SK-N-SH (cell line): ENCODE data around the gene KIF3B. TPM values are rescaled to one million over a fixed set of nuclear protein-coding genes. Genes with fewer than 3 reads are reported as not detected.

Experiments
- CTCF ChIA-PET: fragments of 300-600, 350-600 bp; formaldehyde crosslinking; extraction: SDS; loops from one replicate; lab custom pipeline; 2021; lab: Yijun Ruan, JAX
- POLR2A ChIA-PET: fragments of 350-600 bp; sonication (Branson Sonifier 250); formaldehyde crosslinking; extraction: SDS; loops from one replicate; lab custom pipeline; 2020; ENCODE audit warnings: antibody characterized with exemption, inconsistent platforms; lab: Yijun Ruan, JAX
- DNase-seq: peaks from one replicate; pipeline ENCODE4 v3.0.0; 2012
- H2AFZ ChIP-seq: fragments of 200-600 bp; sonication (generic); 2 replicates; pipeline ENCODE4 v1.8.1; 2016; ENCODE audit warnings: antibody characterized with exemption, mild to moderate bottlenecking, low read depth
- H3F3A ChIP-seq: fragments of 200-600 bp; sonication (generic); replicated peaks from 2 replicates; pipeline ENCODE3; 2016; ENCODE audit warnings: antibody characterized with exemption, mild to moderate bottlenecking; ENCODE audit not compliant: insufficient read depth
- H3K27ac ChIP-seq, 2 experiments: fragments of 200-500 bp in 1 of 2; fragments of 200-600 bp in 1 of 2; sonication (Bioruptor generic) in 1 of 2; sonication (generic), shearing (Covaris generic) in 1 of 2; 2 replicates each; pipeline versions ENCODE4 v1.5.1 to v1.6.1; 2014 to 2016; ENCODE audit warnings: low read depth in 2 of 2, inconsistent platforms in 1 of 2, low read length in 1 of 2, mild to moderate bottlenecking in 1 of 2, mixed read lengths in 1 of 2
- H3K27me3 ChIP-seq: fragments of 200-600 bp; sonication (generic), shearing (Covaris generic); 2 replicates; pipeline ENCODE4 v1.6.1; 2016; ENCODE audit warnings: mixed run types; ENCODE audit not compliant: insufficient read depth
- H3K36me3 ChIP-seq, 2 experiments: fragments of 200-500 bp in 1 of 2; fragments of 200-600 bp in 1 of 2; sonication (Bioruptor generic) in 1 of 2; sonication (generic) in 1 of 2; replicated peaks in 1 of 2; 2 replicates each; pipeline versions ENCODE3 to v1.5.1; 2014 to 2016; ENCODE audit warnings: low read length in 1 of 2, mild to moderate bottlenecking in 1 of 2; ENCODE audit not compliant: insufficient read depth in 2 of 2, control insufficient read depth in 1 of 2
- H3K4me1 ChIP-seq, 2 experiments: fragments of 200-500 bp in 1 of 2; fragments of 200-600 bp in 1 of 2; sonication (Bioruptor generic) in 1 of 2; sonication (generic), shearing (Covaris generic) in 1 of 2; 2 replicates each; pipeline versions ENCODE4 v1.5.1 to v1.6.1; 2014 to 2016; ENCODE audit warnings: low read depth in 1 of 2, low read length in 1 of 2, mixed run types in 1 of 2; ENCODE audit not compliant: insufficient read depth in 2 of 2, control insufficient read depth in 1 of 2
- H3K4me2 ChIP-seq: fragments of 200-600 bp; sonication (generic), shearing (Covaris generic); 2 replicates; pipeline ENCODE4 v1.6.1; 2017; ENCODE audit warnings: mixed run types
- H3K4me3 ChIP-seq, 2 experiments: fragments of 200-500 bp in 1 of 2; fragments of 200-600 bp in 1 of 2; sonication (Bioruptor generic) in 1 of 2; sonication (generic), shearing (Covaris generic) in 1 of 2; 2 replicates each; pipeline versions ENCODE4 v1.5.1 to v1.8.1; 2014 to 2016; ENCODE audit warnings: low read depth in 2 of 2, inconsistent platforms in 1 of 2, low read length in 1 of 2, mild to moderate bottlenecking in 1 of 2, mixed read lengths in 1 of 2, moderate library complexity in 1 of 2
- H3K79me2 ChIP-seq: fragments of 200-600 bp; sonication (generic); 2 replicates; pipeline ENCODE4 v1.8.1; 2017; ENCODE audit warnings: mild to moderate bottlenecking; ENCODE audit not compliant: insufficient read depth
- H3K9ac ChIP-seq: fragments of 200-600 bp; sonication (generic); 2 replicates; pipeline ENCODE4 v1.6.1; 2017; ENCODE audit warnings: mixed run types
- H3K9me2 ChIP-seq: fragments of 200-600 bp; sonication (generic); 2 replicates; pipeline ENCODE4 v1.6.1; 2017; ENCODE audit warnings: mixed run types
- H3K9me3 ChIP-seq: fragments of 200-600 bp; sonication (generic); 2 replicates; pipeline ENCODE4 v1.6.1; 2017; ENCODE audit warnings: mixed run types, mild to moderate bottlenecking, moderate library complexity
- H4K20me1 ChIP-seq: fragments of 200-600 bp; sonication (generic); 2 replicates; pipeline ENCODE4 v1.6.1; 2017; ENCODE audit warnings: mild to moderate bottlenecking, mixed run types; ENCODE audit not compliant: insufficient read depth
- FOSL2 ChIP-seq: IDR thresholded peaks from 2 replicates; pipeline ENCODE4 v1.4.0; 2012; ENCODE audit warnings: low read depth, mild to moderate bottlenecking, moderate library complexity, borderline replicate concordance
- GATA2 ChIP-seq: sonication (generic); formaldehyde crosslinking; IDR thresholded peaks from 2 replicates; pipeline ENCODE4 v1.5.0; 2020; ENCODE audit warnings: mild to moderate bottlenecking, missing genetic modification reagents
- MAX ChIP-seq: IDR thresholded peaks from 2 replicates; pipeline ENCODE4 v1.4.0; 2012; ENCODE audit warnings: low read depth
- MEF2A ChIP-seq: IDR thresholded peaks from 2 replicates; pipeline ENCODE4 v1.4.0; 2012; ENCODE audit warnings: low read depth, borderline replicate concordance
- MXI1 ChIP-seq: IDR thresholded peaks from 2 replicates; pipeline ENCODE4 v1.6.1; 2012; ENCODE audit warnings: mild to moderate bottlenecking, low read depth, low read length, improper control_type of control experiment
- PBX3 ChIP-seq: IDR thresholded peaks from 2 replicates; pipeline ENCODE4; 2012
- POLR2AphosphoS5 ChIP-seq: IDR thresholded peaks from 2 replicates; pipeline ENCODE4 v1.6.1; 2012; ENCODE audit warnings: low read depth, low read length
- RFX5 ChIP-seq: IDR thresholded peaks from 2 replicates; pipeline ENCODE4 v1.6.1; 2012; ENCODE audit warnings: mild to moderate bottlenecking, improper control_type of control experiment, low read length
- RXRA ChIP-seq: IDR thresholded peaks from 2 replicates; pipeline ENCODE4 v1.4.0; 2012; ENCODE audit warnings: low read depth, mild to moderate bottlenecking, borderline replicate concordance
- SIN3A ChIP-seq: IDR thresholded peaks from 2 replicates; pipeline ENCODE4 v1.6.1; 2012; ENCODE audit warnings: low read depth, mild to moderate bottlenecking, low read length, moderate library complexity, borderline replicate concordance
- SMC3 ChIP-seq: IDR thresholded peaks from 2 replicates; pipeline ENCODE4 v1.6.1; 2012; ENCODE audit warnings: low read depth, low read length, improper control_type of control experiment
- TCF12 ChIP-seq: IDR thresholded peaks from 2 replicates; pipeline ENCODE4 v1.4.0; 2012
- TEAD4 ChIP-seq: IDR thresholded peaks from 2 replicates; pipeline ENCODE4 v1.4.0; 2012; ENCODE audit warnings: mild to moderate bottlenecking, borderline replicate concordance; ENCODE audit not compliant: insufficient read depth
- USF2 ChIP-seq: fragments of 150-350 bp; IDR thresholded peaks from 2 replicates; pipeline ENCODE4 v1.6.1; 2017; ENCODE audit warnings: antibody characterized with exemption, low read length, low read depth, borderline replicate concordance
- YY1 ChIP-seq: IDR thresholded peaks from 2 replicates; pipeline ENCODE4 v1.4.0; 2012; ENCODE audit warnings: low read depth, mild to moderate bottlenecking
- ZBTB33 ChIP-seq: IDR thresholded peaks from 2 replicates; pipeline ENCODE4 v1.4.0; 2012; ENCODE audit warnings: low read depth, borderline replicate concordance
- WGBS: methylation state at CpG from one replicate; pipeline ENCODE4 v1.1.6; 2017; ENCODE audit warnings: low lambda C conversion rate; 5-methylcytosine and 5-hydroxymethylcytosine counted together
- polyA plus RNA-seq, 3 experiments: library from polyadenylated mRNA; depleted of rRNA; stranded (reverse); fragments of >200 nt; gene quantifications; 2 replicates each; pipeline ENCODE4 v1.2.3, GENCODE V29; 2012

KIF3B gene
- polyA plus RNA-seq, 1 of the 3 experiments (the other 2 are of a cell fraction), result 18.6 TPM

- H3F3A ChIP-seq, result peaks cover 12% of the 10 kb centered on the region
- CTCF ChIA-PET, result no interaction called here
- H3K36me3 ChIP-seq, result no peaks in the 10 kb centered on the region
- H3K4me3 ChIP-seq, result no peak overlapping the region
- H3K9me3 ChIP-seq, result no peaks in the 10 kb centered on the region
- no peaks in the 10 kb centered on the region for H4K20me1 ChIP-seq
- no peak for TF ChIP-seq USF2
- TF ChIP-seq GATA2 (CRISPR knock-in tag), result no peak
- no peak for TF ChIP-seq MAX
- no peak for TF ChIP-seq MEF2A
- TF ChIP-seq SMC3, result no peak
- no peak for TF ChIP-seq PBX3
- no peak for TF ChIP-seq MXI1
- TF ChIP-seq SIN3A, result no peak
- no peak for TF ChIP-seq ZBTB33
- no peak overlapping the region for H3K27ac ChIP-seq
- POLR2A ChIA-PET, result no interaction called here
- no peak overlapping the region for H3K9ac ChIP-seq
- no peaks in the 10 kb centered on the region for H3K9me2 ChIP-seq
- DNase-seq, result no peak
- peaks cover 0 to 2% of the 10 kb centered on the region in 2 experiments; a peak in 1 of 4 replicates for H3K4me1 ChIP-seq
- H2AFZ ChIP-seq, result no peak overlapping the region
- no peak overlapping the region for H3K4me2 ChIP-seq
- 62% methylated on average over 3 of the region's 3 CpGs for WGBS
- H3K79me2 ChIP-seq, result no peaks in the 10 kb centered on the region
- H3K27me3 ChIP-seq, result no peaks in the 10 kb centered on the region
Observed at GRCh38 chr20:32251470-32251869, 26.0 kb upstream of the KIF3B start.

- Histone ChIP-seq H3K9me2 (no peaks in the 10 kb centered on the region), H3K4me1 (peaks cover 0 to 2% of the 10 kb centered on the region in 2 experiments; a peak in 1 of 4 replicates), H4K20me1 (no peaks in the 10 kb centered on the region), H3K4me2 (no peak overlapping the region), H3K4me3 (no peak overlapping the region), H2AFZ (no peak overlapping the region), H3K27ac (no peak overlapping the region), H3K36me3 (no peaks in the 10 kb centered on the region), H3K27me3 (no peaks in the 10 kb centered on the region), H3K9ac (no peak overlapping the region), H3K9me3 (no peaks in the 10 kb centered on the region), H3K79me2 (no peaks in the 10 kb centered on the region), H3F3A (peaks cover 16% of the 10 kb centered on the region)
- no peak for DNase-seq
- ChIA-PET CTCF (no interaction called here), POLR2A (no interaction called here)
- WGBS, result 92% methylated on average over 6 of the region's 6 CpGs
- TF ChIP-seq RXRA (no peak), TEAD4 (no peak), YY1 (no peak), RFX5 (no peak), POLR2AphosphoS5 (no peak), ZBTB33 (no peak), FOSL2 (no peak), PBX3 (no peak), TCF12 (no peak), SIN3A (no peak)
Observed at GRCh38 chr20:32252189-32252588, 25.3 kb upstream of the KIF3B start.
